Hepatocyte (in vitro differentiated cells): ENCODE measurements around the gene CARMIL1. TPM values are rescaled to one million over a fixed set of nuclear protein-coding genes. Genes with fewer than 3 reads are reported as not detected.

Experiments used
- DNase-seq: peaks from one replicate; pipeline ENCODE4 v3.0.0-alpha.2; 2016; ENCODE audit warnings: low spot score
- H2AFZ ChIP-seq: fragments of 200-600 bp; sonication (generic); 2 replicates; pipeline ENCODE4 v1.6.0; 2016; ENCODE audit warnings: antibody characterized with exemption, mild to moderate bottlenecking
- H3K27ac ChIP-seq: fragments of 200-600 bp; sonication (generic); 2 replicates; pipeline ENCODE4 v1.5.1; 2016; ENCODE audit warnings: mild to moderate bottlenecking
- H3K27me3 ChIP-seq: fragments of 200-600 bp; sonication (generic); 2 replicates; pipeline ENCODE4 v1.6.1; 2016
- H3K36me3 ChIP-seq: fragments of 200-600 bp; sonication (generic); replicated peaks from 2 replicates; pipeline ENCODE4 v1.5.1; 2016; ENCODE audit warnings: low read depth; ENCODE audit not compliant: insufficient read depth
- H3K4me1 ChIP-seq: fragments of 200-600 bp; sonication (generic); 2 replicates; pipeline ENCODE4 v1.5.1; 2016; ENCODE audit warnings: mild to moderate bottlenecking, moderate library complexity; ENCODE audit not compliant: insufficient read depth
- H3K4me2 ChIP-seq: fragments of 200-600 bp; sonication (generic); 2 replicates; pipeline ENCODE4 v1.6.0; 2016
- H3K4me3 ChIP-seq: fragments of 200-600 bp; sonication (generic); 2 replicates; pipeline ENCODE4 v1.5.1; 2016; ENCODE audit warnings: mild to moderate bottlenecking
- H3K79me2 ChIP-seq: fragments of 200-600 bp; sonication (generic); 2 replicates; pipeline ENCODE4 v1.6.0; 2017; ENCODE audit warnings: mild to moderate bottlenecking
- H3K9me2 ChIP-seq: fragments of 200-600 bp; sonication (generic); replicated peaks from 2 replicates; pipeline ENCODE4 v1.6.0; 2017; ENCODE audit warnings: mild to moderate bottlenecking; ENCODE audit not compliant: insufficient read depth
- H3K9me3 ChIP-seq: fragments of 200-600 bp; sonication (generic); 2 replicates; pipeline ENCODE4 v1.5.1; 2016; ENCODE audit warnings: low read depth, mild to moderate bottlenecking
- H4K20me1 ChIP-seq: fragments of 200-600 bp; sonication (generic); 2 replicates; pipeline ENCODE4 v1.6.0; 2016; ENCODE audit warnings: mild to moderate bottlenecking; ENCODE audit not compliant: insufficient read depth, poor library complexity, severe bottlenecking
- EZH2 ChIP-seq: fragments of 200-600 bp; sonication (generic); IDR thresholded peaks from 2 replicates; pipeline ENCODE4 v1.6.1; 2016; ENCODE audit warnings: antibody characterized with exemption, mild to moderate bottlenecking, borderline replicate concordance
- EZH2phosphoT487 ChIP-seq: fragments of 200-600 bp; sonication (generic); IDR thresholded peaks from one replicate; pipeline ENCODE4 v1.6.1; 2018; ENCODE audit warnings: antibody characterized with exemption, mild to moderate bottlenecking, low read depth, moderate library complexity; ENCODE audit not compliant: unreplicated experiment, severe bottlenecking
- WGBS: methylation state at CpG from one replicate; pipeline ENCODE4 v1.1.6; 2016; ENCODE audit warnings: low lambda C conversion rate; ENCODE audit errors: missing lambda C conversion rate; 5-methylcytosine and 5-hydroxymethylcytosine counted together
- polyA plus RNA-seq: library from polyadenylated mRNA; unstranded; fragments of >200 nt; fragmentation: Nextera tagmentation; extraction: Ambion mirVana; gene quantifications from 2 replicates; pipeline ENCODE4 v1.2.1, GENCODE V29; 2016
- total RNA-seq: library from RNA; depleted of rRNA; stranded (reverse); fragments of >200 nt; gene quantifications from 2 replicates; pipeline ENCODE4 v1.2.3, GENCODE V29; 2014
- TF ChIP-seq, protein P1 (sequence below): fragments of 200-600 bp; sonication (generic); IDR thresholded peaks from 2 replicates; pipeline ENCODE4 v1.5.1; 2016; ENCODE audit warnings: antibody characterized with exemption, mild to moderate bottlenecking; ENCODE audit not compliant: poor library complexity

CARMIL1 gene
- total and polyA plus RNA-seq, 2 experiments from 2014 or later: 19.5 to 40.6 TPM

DNA sequence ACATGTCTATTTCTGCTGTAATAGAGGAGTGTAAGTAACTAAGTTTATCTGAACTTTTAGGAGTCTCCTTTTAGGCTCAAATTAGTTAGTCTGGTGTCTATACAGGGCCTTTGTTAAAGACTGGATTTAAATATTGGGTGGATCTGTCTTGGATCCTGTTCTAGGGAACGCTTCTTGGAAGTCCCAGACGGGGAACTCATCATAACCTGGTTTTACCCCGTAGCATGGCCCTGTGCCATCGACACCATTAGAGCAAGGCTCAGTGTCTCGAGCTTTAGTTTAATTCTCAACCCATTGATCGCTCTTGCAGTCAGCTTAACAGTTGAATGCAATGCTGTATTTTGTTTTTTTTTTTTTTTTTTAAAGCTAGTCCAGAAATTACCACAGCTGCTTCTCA lies 89.9 kb downstream of the CARMIL1 start:
- Histone ChIP-seq H3K9me3 (no peaks in the 10 kb centered on the region), H3K36me3 (no peaks in the 10 kb centered on the region), H3K27ac (peak overlapping the region; percentile 94), H4K20me1 (peaks cover 13% of the 10 kb centered on the region), H2AFZ (no peak overlapping the region), H3K4me2 (no peak overlapping the region), H3K27me3 (no peaks in the 10 kb centered on the region), H3K9me2 (no peaks in the 10 kb centered on the region), H3K4me3 (no peak overlapping the region), H3K4me1 (peaks cover 12% of the 10 kb centered on the region), H3K79me2 (peaks cover 95% of the 10 kb centered on the region)
- DNase-seq: no peak
- TF ChIP-seq, protein P1, sequence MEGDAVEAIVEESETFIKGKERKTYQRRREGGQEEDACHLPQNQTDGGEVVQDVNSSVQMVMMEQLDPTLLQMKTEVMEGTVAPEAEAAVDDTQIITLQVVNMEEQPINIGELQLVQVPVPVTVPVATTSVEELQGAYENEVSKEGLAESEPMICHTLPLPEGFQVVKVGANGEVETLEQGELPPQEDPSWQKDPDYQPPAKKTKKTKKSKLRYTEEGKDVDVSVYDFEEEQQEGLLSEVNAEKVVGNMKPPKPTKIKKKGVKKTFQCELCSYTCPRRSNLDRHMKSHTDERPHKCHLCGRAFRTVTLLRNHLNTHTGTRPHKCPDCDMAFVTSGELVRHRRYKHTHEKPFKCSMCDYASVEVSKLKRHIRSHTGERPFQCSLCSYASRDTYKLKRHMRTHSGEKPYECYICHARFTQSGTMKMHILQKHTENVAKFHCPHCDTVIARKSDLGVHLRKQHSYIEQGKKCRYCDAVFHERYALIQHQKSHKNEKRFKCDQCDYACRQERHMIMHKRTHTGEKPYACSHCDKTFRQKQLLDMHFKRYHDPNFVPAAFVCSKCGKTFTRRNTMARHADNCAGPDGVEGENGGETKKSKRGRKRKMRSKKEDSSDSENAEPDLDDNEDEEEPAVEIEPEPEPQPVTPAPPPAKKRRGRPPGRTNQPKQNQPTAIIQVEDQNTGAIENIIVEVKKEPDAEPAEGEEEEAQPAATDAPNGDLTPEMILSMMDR: no peak
- TF ChIP-seq EZH2phosphoT487 (no peak), EZH2 (no peak)
- 93% methylated on average over 6 of the region's 6 CpGs for WGBS

DNA sequence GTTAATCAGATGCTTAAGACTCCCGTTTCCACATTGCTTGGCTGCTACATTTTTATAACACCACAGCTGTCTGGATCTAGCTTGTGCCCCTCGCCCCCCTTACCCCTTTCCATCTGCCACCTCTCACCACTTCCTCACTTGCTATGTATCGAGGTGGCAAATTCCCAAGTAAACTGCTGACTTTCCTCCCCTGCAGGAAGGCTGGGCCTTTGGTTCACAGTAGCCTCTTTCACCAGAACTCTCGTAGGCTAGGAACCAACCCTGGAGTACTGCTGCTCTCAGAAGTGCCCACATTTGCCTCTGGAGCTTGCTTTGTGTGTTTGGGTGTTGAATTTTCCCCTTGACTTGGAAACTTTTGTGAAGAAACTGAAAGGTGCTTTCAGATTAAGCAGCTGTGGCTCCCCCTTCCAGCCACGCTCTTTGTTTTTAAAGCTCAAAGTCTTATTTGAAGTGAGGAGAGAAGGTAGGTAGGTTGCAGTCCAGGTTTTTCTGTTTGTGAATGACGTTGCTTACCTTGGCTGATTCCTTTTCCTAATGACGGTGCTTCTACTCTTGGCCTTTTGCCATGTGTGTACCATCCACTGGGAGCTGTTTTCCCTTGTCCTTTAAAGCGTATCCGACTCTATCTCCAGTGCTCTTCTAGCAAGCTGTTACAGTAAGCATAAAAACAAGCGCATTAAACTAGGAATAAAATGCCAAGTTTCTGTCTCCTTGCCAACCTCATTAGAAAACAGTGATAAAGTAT lies 90.4 kb downstream of the CARMIL1 start:
- peaks cover 12% of the 10 kb centered on the region for H3K4me1 ChIP-seq
- TF ChIP-seq EZH2 (no peak), EZH2phosphoT487 (no peak)
- TF ChIP-seq, protein P1: no peak
- DNase-seq: peak; percentile 42
- 58% methylated on average over 10 of the region's 10 CpGs for WGBS
- no peak overlapping the region for H3K4me3 ChIP-seq
- no peak overlapping the region for H2AFZ ChIP-seq
- H3K27ac ChIP-seq: peak overlapping the region; percentile 94
- no peaks in the 10 kb centered on the region for H3K27me3 ChIP-seq
- peak overlapping the region; percentile 59 for H3K4me2 ChIP-seq
- no peaks in the 10 kb centered on the region for H3K9me2 ChIP-seq
- peaks cover 13% of the 10 kb centered on the region for H4K20me1 ChIP-seq
- H3K9me3 ChIP-seq: no peaks in the 10 kb centered on the region
- peaks cover 95% of the 10 kb centered on the region for H3K79me2 ChIP-seq
- no peaks in the 10 kb centered on the region for H3K36me3 ChIP-seq

DNA sequence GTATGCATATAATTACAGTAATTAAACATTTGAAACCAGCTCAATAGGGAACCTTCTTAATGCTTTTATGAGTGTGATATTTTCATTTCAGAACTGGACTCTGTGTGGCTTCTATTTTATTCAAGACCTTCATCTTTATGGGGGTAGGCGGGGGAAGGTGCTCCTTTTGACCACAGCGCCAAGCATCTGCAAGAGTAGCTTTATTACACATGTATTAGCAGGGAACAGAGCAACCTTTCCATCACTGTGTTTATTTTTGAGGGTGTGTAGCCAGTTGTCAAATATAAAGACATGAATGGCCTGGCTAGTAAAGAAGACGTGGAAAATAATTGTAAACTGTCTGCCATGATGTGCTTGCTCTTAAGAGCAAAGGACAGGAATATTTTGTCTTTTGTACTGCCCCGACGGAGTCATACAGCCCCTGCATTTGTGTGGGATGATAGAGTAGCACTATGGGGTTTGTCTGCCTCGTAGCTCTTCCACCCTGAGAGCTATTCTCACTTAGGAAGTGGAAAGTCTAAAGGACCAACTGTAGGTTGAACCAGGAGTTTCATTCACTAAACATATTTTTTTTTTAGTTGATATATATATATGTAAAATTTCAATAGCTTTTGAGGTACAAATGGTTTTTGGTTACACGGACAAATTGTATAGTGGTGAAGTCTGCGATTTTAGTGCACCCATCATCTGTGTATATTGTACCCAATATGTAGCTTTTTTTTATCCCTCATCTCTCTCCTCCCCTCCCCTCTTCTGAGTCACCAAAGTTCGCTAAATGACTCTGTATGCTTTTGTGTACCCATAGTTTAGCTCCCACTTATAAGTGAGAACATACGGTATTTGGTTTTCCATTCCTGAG lies 91.2 kb downstream of the CARMIL1 start:
- DNase-seq: no peak
- 67% methylated on average over 10 of the region's 10 CpGs for WGBS
- peak overlapping the region; percentile 59 for H3K4me2 ChIP-seq

More for the DNA sequence above, 91.2 kb downstream of the CARMIL1 start:
- no peaks in the 10 kb centered on the region for H3K9me2 ChIP-seq
- TF ChIP-seq, protein P1: no peak
- no peak for TF ChIP-seq EZH2
- no peak for TF ChIP-seq EZH2phosphoT487
- H3K27me3 ChIP-seq: no peaks in the 10 kb centered on the region
- H3K79me2 ChIP-seq: peaks cover 95% of the 10 kb centered on the region
- H4K20me1 ChIP-seq: peaks cover 13% of the 10 kb centered on the region
- H3K4me1 ChIP-seq: peaks cover 12% of the 10 kb centered on the region
- H2AFZ ChIP-seq: no peak overlapping the region
- H3K9me3 ChIP-seq: no peaks in the 10 kb centered on the region
- H3K4me3 ChIP-seq: no peak overlapping the region
- no peaks in the 10 kb centered on the region for H3K36me3 ChIP-seq
- peak overlapping the region; percentile 94 for H3K27ac ChIP-seq
